Fibroblast of mammary gland (primary cell): ENCODE data around the gene QKI.
"Not testable (repeated sequence)": the region's sequence is repeated elsewhere in the genome, so short reads cannot be mapped to it uniquely, and the experiment has no call there.

Experiments
- DNase-seq: peaks from one replicate; pipeline ENCODE4 v3.0.0-alpha.2; 2010; ENCODE audit warnings: low read depth
- H3K4me3 ChIP-seq: 2 replicates; pipeline ENCODE4 v1.5.1; 2011; ENCODE audit warnings: low read depth, mild to moderate bottlenecking, low read length, moderate library complexity; ENCODE audit not compliant: control insufficient read depth
- CTCF ChIP-seq: conservative IDR thresholded peaks from 2 replicates; pipeline ENCODE4 v1.5.1; 2011; ENCODE audit warnings: low read depth, low read length, inconsistent platforms; ENCODE audit not compliant: control insufficient read depth, insufficient read depth

Gene QKI

GRCh38 chr6:163383912-163384311, 30.6 kb upstream of the QKI start:
- H3K4me3 ChIP-seq, result no peak overlapping the region
- peak; percentile 33 for DNase-seq
- TF ChIP-seq CTCF, result no peak

GRCh38 chr6:163384510-163384909, 30.0 kb upstream of the QKI start:
- no peak overlapping the region for H3K4me3 ChIP-seq
- no peak for TF ChIP-seq CTCF
- no peak for DNase-seq

- not testable (repeated sequence) for DNase-seq, H3K4me3 ChIP-seq
Observed at GRCh38 chr6:163385503-163385902, 29.0 kb upstream of the QKI start.

- H3K4me3 ChIP-seq, result no peak overlapping the region
- TF ChIP-seq CTCF, result no peak
- peak; percentile 40 for DNase-seq
Observed at GRCh38 chr6:163386329-163386908, 28.1 kb upstream of the QKI start.

GRCh38 chr6:163387317-163387716, 27.2 kb upstream of the QKI start:
- no peak overlapping the region for H3K4me3 ChIP-seq
- no peak for TF ChIP-seq CTCF
- peak; percentile 16 for DNase-seq

GRCh38 chr6:163389354-163389753, 25.2 kb upstream of the QKI start:
- TF ChIP-seq CTCF, result no peak

GRCh38 chr6:163390770-163391169, 23.7 kb upstream of the QKI start:
- H3K4me3 ChIP-seq, result no peak overlapping the region
- TF ChIP-seq CTCF, result no peak
- DNase-seq, result no peak

More at GRCh38 chr6:163389354-163389753, 25.2 kb upstream of the QKI start:
- no peak for DNase-seq
- H3K4me3 ChIP-seq, result no peak overlapping the region
